Upper lobe of left lung (tissue), 6 donors: ENCODE measurements around the gene TOMT. TPM values are rescaled to one million over a fixed set of nuclear protein-coding genes. Genes with fewer than 3 reads are reported as not detected.
"Not testable (repeated sequence)": the region's sequence is repeated elsewhere in the genome, so short reads cannot be mapped to it uniquely, and the experiment has no call there.

Experiments used
- ATAC-seq, 2 donors: fragments of 200-7000 bp; cut with Tn5 transposase; one replicate each; pipeline ENCODE4 v1.9.1; 2022; ENCODE audit warnings: mild to moderate bottlenecking in 2 of 2, moderate library complexity in 2 of 2; ENCODE audit not compliant: low FRiP score in 2 of 2
- DNase-seq, 2 donors: peaks; one replicate each; pipeline ENCODE4 v3.0.0-alpha.2; 2019 to 2020
- H3K27ac ChIP-seq, 4 donors: fragments of 200-600 bp; sonication (generic); one replicate each; pipeline ENCODE4 v1.5.1; 2016 to 2019
- H3K27me3 ChIP-seq, 4 donors: fragments of 200-600 bp; sonication (generic); one replicate each; pipeline ENCODE4 v1.5.1; 2017 to 2019
- H3K36me3 ChIP-seq, 4 donors: fragments of 200-600 bp; sonication (generic); one replicate each; pipeline ENCODE4 v1.5.1; 2016 to 2019
- H3K4me1 ChIP-seq, 4 donors: fragments of 200-600 bp; sonication (generic); one replicate each; pipeline ENCODE4 v1.5.1; 2018 to 2019
- H3K4me3 ChIP-seq, 4 donors: fragments of 200-600 bp; sonication (generic); one replicate each; pipeline ENCODE4 v1.5.1; 2017 to 2019; ENCODE audit warnings: mild to moderate bottlenecking in 2 of 4, moderate library complexity in 1 of 4
- H3K9me3 ChIP-seq, 4 donors: fragments of 200-600 bp; sonication (generic); one replicate each; pipeline ENCODE4 v1.5.1; 2018 to 2019
- CTCF ChIP-seq, 6 experiments: fragments of 450-650 bp in 4 of 6; fragments of 200-600 bp in 2 of 6; sonication (generic) in 2 of 6; IDR thresholded peaks; one replicate each; pipeline ENCODE4 v1.5.1; 2016 to 2019; ENCODE audit warnings: antibody characterized with exemption in 6 of 6
- EP300 ChIP-seq, 4 donors: sonication (generic); formaldehyde crosslinking; IDR thresholded peaks; one replicate each; pipeline ENCODE4 v1.5.1; 2017; ENCODE audit warnings: antibody characterized with exemption in 4 of 4, control low read depth in 2 of 4
- POLR2A ChIP-seq, 4 donors: fragments of 450-650 bp; IDR thresholded peaks; one replicate each; pipeline ENCODE4 v1.5.1; 2016 to 2017; ENCODE audit warnings: antibody characterized with exemption in 4 of 4, mild to moderate bottlenecking in 2 of 4
- POLR2AphosphoS5 ChIP-seq, 2 donors: sonication (generic); formaldehyde crosslinking; IDR thresholded peaks; one replicate each; pipeline ENCODE4 v1.5.1; 2017; ENCODE audit warnings: antibody characterized with exemption in 2 of 2
- WGBS, 2 donors: methylation state at CpG; one replicate each; pipeline ENCODE4 v1.1.5; 2017 to 2018; 5-methylcytosine and 5-hydroxymethylcytosine counted together
- total RNA-seq, 6 donors: library from RNA; depleted of rRNA in 4 of 6; stranded (reverse); fragments of >200 nt in 4 of 6; gene quantifications; one replicate each; pipeline versions ENCODE4 v1.1.0 to v1.2.1, GENCODE V29; 2016 to 2021
- donor health status: DM: no; HTN: no; CAD: no; lungs with moderate emphysema.
- donor health status: DM: no; HTN: yes; CAD: no; lungs with severe emphysema.

Gene TOMT
- total RNA-seq, 6 donors from 2014 or later, result 0.30 TPM; not detected in 5

GRCh38 chr11:72132646-72133045 is 26.9 kb downstream of the TOMT start:
- no peak for TF ChIP-seq CTCF (IDR thresholded peaks at IDR 0.05)
- TF ChIP-seq POLR2AphosphoS5 (IDR thresholded peaks at IDR 0.05), result no peak
- TF ChIP-seq EP300 (IDR thresholded peaks at IDR 0.05), result peak in 1 of 4 donors; percentile 15
- TF ChIP-seq POLR2A (IDR thresholded peaks at IDR 0.05), result no peak
- WGBS, 2 donors, result 54 to 58% methylated on average over 2 of the region's 2 CpGs
- no peaks in the 10 kb centered on the region for H3K9me3 ChIP-seq
- no peaks in the 10 kb centered on the region for H3K36me3 ChIP-seq
- DNase-seq, result no peak
- no peaks in the 10 kb centered on the region for H3K4me1 ChIP-seq
- no peaks in the 10 kb centered on the region for H3K27me3 ChIP-seq
- H3K4me3 ChIP-seq, result no peak overlapping the region
- ATAC-seq, result no peak
- peak overlapping the region in 3 of 4 donors; percentile 27 to 78 (median 75) for H3K27ac ChIP-seq

DNA sequence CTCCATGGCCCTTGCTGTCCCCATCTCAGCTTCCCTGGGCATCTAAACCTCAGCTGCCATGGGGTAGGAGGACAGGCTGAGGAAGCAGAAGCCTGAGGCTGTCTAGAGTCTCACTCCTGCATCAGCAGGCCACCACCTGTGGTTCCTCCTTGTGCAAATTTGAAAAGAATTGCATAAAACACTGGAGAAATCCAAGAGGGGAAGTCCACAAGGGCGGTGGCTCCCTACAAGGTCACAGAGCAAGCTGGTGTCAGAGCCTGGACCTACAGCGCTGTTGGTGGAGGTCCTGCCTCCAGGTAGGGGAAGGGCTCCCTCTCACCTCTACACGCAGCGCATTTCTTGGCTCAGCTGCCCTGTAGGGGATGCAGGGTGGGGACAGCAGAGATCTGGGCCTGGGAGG is 29.7 kb downstream of the TOMT start, which contains the start of gene FOLR3:
TSS of gene FOLR3 (plus strand) at position 253 of the 400 bp plus-strand sequence. CDS start 228 bp downstream, outside the sequence.
- not testable (repeated sequence) for H3K36me3 ChIP-seq, H3K27me3 ChIP-seq, H3K4me1 ChIP-seq, H3K9me3 ChIP-seq
- Histone ChIP-seq H3K27ac (peak within 1 kb of the TSS in 3 of 4 donors; percentile 63 to 77 (median 67)), H3K4me3 (peak within 1 kb of the TSS in 2 of 4 donors; percentile 10 to 11)
- WGBS, 2 donors, result 72 to 73% methylated on average over 4 of the region's 4 CpGs
- ATAC-seq (peak; percentile 64 to 75), DNase-seq (peak in 1 of 2 donors; percentile 69)
- peak in 1 of 2 donors; percentile 23 for TF ChIP-seq POLR2AphosphoS5 (IDR thresholded peaks at IDR 0.05)

- 79 to 87% methylated on average over 9 to 11 of the region's 14 CpGs for WGBS, 2 donors
- H3K27me3 ChIP-seq, result no peaks in the 10 kb centered on the region
- H3K4me3 ChIP-seq, result peak overlapping the region in 2 of 4 donors; percentile 10 to 11
- peak overlapping the region in 3 of 4 donors; percentile 63 to 77 (median 67) for H3K27ac ChIP-seq
- H3K36me3 ChIP-seq, result no peaks in the 10 kb centered on the region
- DNase-seq (peak; percentile 22 to 30), ATAC-seq (peak; percentile 5 to 24)
- H3K9me3 ChIP-seq, result no peaks in the 10 kb centered on the region
- no peaks in the 10 kb centered on the region for H3K4me1 ChIP-seq
- TF ChIP-seq EP300 (IDR thresholded peaks at IDR 0.05) (no peak), POLR2A (IDR thresholded peaks at IDR 0.05) (no peak), CTCF (IDR thresholded peaks at IDR 0.05) (no peak), POLR2AphosphoS5 (IDR thresholded peaks at IDR 0.05) (no peak)
These were observed 30.4 kb downstream of the TOMT start for GRCh38 chr11:72135891-72136683.

DNA sequence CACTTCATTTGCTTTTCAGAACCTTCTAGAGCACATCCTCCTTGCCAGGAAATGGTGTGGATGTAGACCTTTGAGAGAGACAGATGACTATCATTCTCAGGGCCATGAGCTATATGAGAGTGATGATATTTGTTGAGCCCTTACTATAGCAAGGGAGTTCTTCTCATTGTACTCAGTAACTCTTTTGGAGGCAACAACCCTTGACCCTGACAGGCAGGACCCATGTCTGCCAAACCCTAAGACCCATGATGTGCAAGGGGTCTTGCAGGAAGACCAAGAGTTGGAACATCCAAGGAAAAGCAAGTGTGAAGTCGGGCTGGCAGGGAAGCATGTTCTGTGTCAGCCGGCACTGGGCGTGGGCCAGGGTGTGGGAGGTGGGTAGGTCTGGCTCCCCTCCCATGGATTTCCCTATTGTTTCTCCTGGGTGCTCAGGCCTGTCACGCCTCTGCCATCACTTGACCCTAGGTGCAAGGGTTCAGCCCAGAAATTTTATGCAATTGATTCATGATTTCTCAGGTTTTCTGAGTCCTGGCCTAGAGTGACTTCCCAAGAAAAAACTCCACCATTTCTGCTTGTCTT is 31.0 kb downstream of the TOMT start:
- Histone ChIP-seq H3K27ac (peak overlapping the region in 1 of 4 donors; percentile 27), H3K4me3 (peak overlapping the region in 2 of 4 donors; percentile 10 to 11), H3K27me3 (no peaks in the 10 kb centered on the region), H3K9me3 (no peaks in the 10 kb centered on the region), H3K36me3 (no peaks in the 10 kb centered on the region), H3K4me1 (no peaks in the 10 kb centered on the region)
- no peak for TF ChIP-seq POLR2A (IDR thresholded peaks at IDR 0.05)
- no peak for TF ChIP-seq CTCF (IDR thresholded peaks at IDR 0.05)
- TF ChIP-seq POLR2AphosphoS5 (IDR thresholded peaks at IDR 0.05), result no peak
- no peak for TF ChIP-seq EP300 (IDR thresholded peaks at IDR 0.05)
- peak in 1 of 2 donors; percentile 68 for DNase-seq
- no peak for ATAC-seq
- WGBS, 2 donors, result 76 to 87% methylated on average over 4 of the region's 4 CpGs

DNA sequence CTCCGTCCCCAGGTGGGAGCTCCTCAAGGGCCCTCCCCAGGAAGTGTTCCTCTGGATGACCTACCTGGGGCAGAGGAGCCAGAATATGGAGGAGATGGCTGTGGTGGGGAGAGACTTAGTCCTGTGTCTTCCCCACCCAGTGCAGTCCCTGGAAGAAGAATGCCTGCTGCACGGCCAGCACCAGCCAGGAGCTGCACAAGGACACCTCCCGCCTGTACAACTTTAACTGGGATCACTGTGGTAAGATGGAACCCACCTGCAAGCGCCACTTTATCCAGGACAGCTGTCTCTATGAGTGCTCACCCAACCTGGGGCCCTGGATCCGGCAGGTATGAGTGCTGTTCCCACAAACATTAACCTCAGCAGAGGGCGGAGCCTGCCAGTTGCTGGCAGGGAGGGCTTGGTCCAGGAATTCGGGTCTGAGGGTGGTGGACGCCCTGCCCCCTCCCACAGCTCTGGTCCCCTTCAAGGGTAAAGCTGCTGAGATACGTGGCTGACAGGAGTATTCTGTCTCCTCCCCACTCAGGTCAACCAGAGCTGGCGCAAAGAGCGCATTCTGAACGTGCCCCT is 33.2 kb downstream of the TOMT start:
- no peaks in the 10 kb centered on the region for H3K36me3 ChIP-seq
- no peaks in the 10 kb centered on the region for H3K9me3 ChIP-seq
- H3K27me3 ChIP-seq, result no peaks in the 10 kb centered on the region
- peak in 1 of 2 donors; percentile 16 for DNase-seq
- no peak for ATAC-seq
- no peak overlapping the region for H3K4me3 ChIP-seq
- H3K4me1 ChIP-seq, result no peaks in the 10 kb centered on the region
- no peak overlapping the region for H3K27ac ChIP-seq
- 71% methylated on average over 4 to 12 of the region's 12 CpGs for WGBS, 2 donors
- no peak for TF ChIP-seq POLR2AphosphoS5 (IDR thresholded peaks at IDR 0.05)
- no peak for TF ChIP-seq EP300 (IDR thresholded peaks at IDR 0.05)
- no peak for TF ChIP-seq CTCF (IDR thresholded peaks at IDR 0.05)
